Stimulated activated CD8-positive, alpha-beta memory T cell treated with anti-CD3 and anti-CD28 coated beads, Interleukin-4, amount 100 ng/mL, for 4 hours (primary cell): ENCODE measurements around the gene ANKRD1.

Experiments
- DNase-seq, 2 donors: peaks; one replicate each; pipeline ENCODE4 v3.0.0-alpha.2; 2020; ENCODE audit warnings: low read depth in 2 of 2, low spot score in 1 of 2

The ANKRD1 gene

DNA sequence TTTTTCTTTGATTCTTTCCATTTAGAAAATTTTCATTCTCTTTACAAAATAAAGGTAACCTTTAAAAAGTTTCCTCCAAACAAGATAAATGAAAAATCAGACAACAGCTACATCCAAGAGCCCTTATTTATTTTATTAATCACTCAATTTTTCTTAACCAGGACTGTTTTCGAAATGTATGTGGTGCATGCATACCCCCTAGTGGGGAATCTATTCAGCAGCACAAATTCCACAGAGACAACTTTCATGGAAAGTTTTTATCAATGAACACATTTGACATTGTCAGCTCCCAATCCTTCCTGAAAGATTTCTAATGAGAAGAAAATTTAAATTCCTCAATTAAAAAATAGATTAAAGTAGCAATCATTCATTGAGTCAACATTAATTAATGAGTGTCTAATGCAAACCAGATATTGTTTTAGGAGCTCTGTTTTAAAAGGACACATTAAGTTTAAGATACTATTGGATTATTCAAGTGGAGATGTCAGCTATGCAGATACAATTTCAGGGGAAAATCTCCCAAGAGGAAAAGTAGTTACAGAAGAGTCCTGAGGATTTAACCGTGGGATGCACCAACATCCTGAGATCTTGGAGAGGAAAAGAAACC is 57.9 kb downstream of the ANKRD1 start:
- no peak for DNase-seq
